ENCODE data around the gene SH3GL2. TPM values are rescaled to one million over a fixed set of nuclear protein-coding genes. Genes with fewer than 3 reads are reported as not detected.

SH3GL2 gene
- total RNA-seq, 4 donors from 2014 or later, result not detected

- 71 to 77% methylated on average over 1 of the region's 1 CpG for WGBS, 2 donors
- Histone ChIP-seq H3K9me3 (no peaks in the 10 kb centered on the region), H3K4me3 (no peak overlapping the region), H3K27ac (no peak overlapping the region), H3K36me3 (no peaks in the 10 kb centered on the region), H3K27me3 (peaks cover 0 to 10% of the 10 kb centered on the region in 2 donors), H3K4me1 (no peaks in the 10 kb centered on the region)
- TF ChIP-seq POLR2A (IDR thresholded peaks at IDR 0.05), result no peak
- TF ChIP-seq EP300 (IDR thresholded peaks at IDR 0.05), result no peak
- no peak for TF ChIP-seq CTCF (IDR thresholded peaks at IDR 0.05)
- DNase-seq (ENCODE audit: low spot score in 2 of 2), result no peak
These were observed 35.4 kb downstream of the SH3GL2 start for GRCh38 chr9:17614250-17614649.

- Histone ChIP-seq H3K27ac (no peak overlapping the region), H3K4me1 (no peaks in the 10 kb centered on the region), H3K4me3 (no peak overlapping the region), H3K27me3 (peaks cover 0 to 5% of the 10 kb centered on the region in 2 donors), H3K36me3 (no peaks in the 10 kb centered on the region), H3K9me3 (no peaks in the 10 kb centered on the region)
- TF ChIP-seq EP300 (IDR thresholded peaks at IDR 0.05) (no peak), POLR2A (IDR thresholded peaks at IDR 0.05) (no peak), CTCF (IDR thresholded peaks at IDR 0.05) (no peak)
- WGBS, 2 donors, result 56 to 75% methylated on average over 3 to 4 of the region's 4 CpGs
- no peak for DNase-seq (ENCODE audit: low spot score in 2 of 2)
These were observed 36.0 kb downstream of the SH3GL2 start for GRCh38 chr9:17614903-17615302.

DNA sequence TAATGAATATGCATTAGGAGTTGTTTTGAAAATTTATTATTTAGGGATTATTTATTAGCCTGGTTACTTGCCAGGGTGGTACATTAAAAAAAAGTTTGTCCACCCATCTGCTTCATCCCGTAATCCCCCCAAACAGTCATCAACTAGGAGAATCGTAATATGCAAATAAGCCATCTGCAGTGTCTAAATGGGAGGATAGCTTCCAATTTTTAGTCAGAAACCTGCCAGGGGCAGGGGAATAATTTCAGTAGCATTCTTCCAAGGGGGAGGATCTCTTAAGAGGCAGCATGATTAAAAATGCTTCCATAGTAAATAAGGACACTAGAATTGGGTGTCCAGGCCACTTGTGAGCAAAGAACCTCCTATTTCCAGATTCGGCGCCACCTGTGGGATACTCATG is 43.3 kb downstream of the SH3GL2 start:
- no peak for DNase-seq (ENCODE audit: low spot score in 2 of 2)
- H3K36me3 ChIP-seq, result no peaks in the 10 kb centered on the region
- H3K27ac ChIP-seq, result no peak overlapping the region
- H3K4me1 ChIP-seq, result no peaks in the 10 kb centered on the region
- TF ChIP-seq EP300 (IDR thresholded peaks at IDR 0.05) (no peak), CTCF (IDR thresholded peaks at IDR 0.05) (no peak), POLR2A (IDR thresholded peaks at IDR 0.05) (no peak)
- WGBS, 2 donors, result 78 to 84% methylated on average over 4 of the region's 4 CpGs
- no peak overlapping the region for H3K4me3 ChIP-seq
- H3K9me3 ChIP-seq, result no peaks in the 10 kb centered on the region
- no peaks in the 10 kb centered on the region for H3K27me3 ChIP-seq

- no peaks in the 10 kb centered on the region for H3K27me3 ChIP-seq
- no peak for DNase-seq (ENCODE audit: low spot score in 2 of 2)
- no peak overlapping the region for H3K27ac ChIP-seq
- WGBS, 2 donors, result 79 to 83% methylated on average over 5 to 6 of the region's 6 CpGs
- no peak overlapping the region for H3K4me3 ChIP-seq
- H3K36me3 ChIP-seq, result no peaks in the 10 kb centered on the region
- no peaks in the 10 kb centered on the region for H3K9me3 ChIP-seq
- no peaks in the 10 kb centered on the region for H3K4me1 ChIP-seq
- TF ChIP-seq POLR2A (IDR thresholded peaks at IDR 0.05) (no peak), EP300 (IDR thresholded peaks at IDR 0.05) (no peak), CTCF (IDR thresholded peaks at IDR 0.05) (no peak)
These were observed 43.9 kb downstream of the SH3GL2 start for GRCh38 chr9:17622749-17623148.

GRCh38 chr9:17623965-17624364 is 45.1 kb downstream of the SH3GL2 start:
- no peaks in the 10 kb centered on the region for H3K27me3 ChIP-seq
- H3K4me1 ChIP-seq, result no peaks in the 10 kb centered on the region
- H3K36me3 ChIP-seq, result no peaks in the 10 kb centered on the region
- H3K9me3 ChIP-seq, result no peaks in the 10 kb centered on the region
- no peak overlapping the region for H3K4me3 ChIP-seq
- DNase-seq (ENCODE audit: low spot score in 2 of 2), result no peak
- TF ChIP-seq EP300 (IDR thresholded peaks at IDR 0.05) (no peak), CTCF (IDR thresholded peaks at IDR 0.05) (no peak), POLR2A (IDR thresholded peaks at IDR 0.05) (no peak)
- H3K27ac ChIP-seq, result no peak overlapping the region
- 87 to 88% methylated on average over 6 of the region's 6 CpGs for WGBS, 2 donors
